ENCODE measurements around the gene CDH4. TPM values are rescaled to one million over a fixed set of nuclear protein-coding genes. Genes with fewer than 3 reads are reported as not detected.

Gene CDH4
- total and polyA plus RNA-seq, 2 of the 8 experiments (the other 6 are each of a cell fraction or from before 2014, with no cell fraction given), result 4.3 to 7.9 TPM

DNA sequence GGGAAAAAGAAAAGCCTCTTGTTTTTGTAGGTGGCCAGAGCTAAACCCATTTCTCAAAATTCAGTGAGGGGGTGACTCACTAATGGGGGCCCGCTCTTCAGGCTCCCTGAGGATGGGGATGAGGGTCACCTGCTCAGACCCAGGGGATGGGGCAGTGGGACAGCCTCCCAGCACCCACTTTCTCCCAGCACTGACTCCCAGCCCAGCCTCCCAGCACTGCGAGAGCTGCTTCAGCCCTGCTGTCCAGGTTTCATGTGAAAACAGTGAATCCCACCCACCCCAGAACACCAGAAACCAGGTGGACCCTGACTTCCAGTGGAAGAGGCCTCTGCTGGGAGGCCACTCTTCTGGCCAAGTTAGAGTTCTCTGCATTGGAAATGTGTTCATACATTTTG is 362.6 kb downstream of the CDH4 start:
- POLR2A ChIA-PET (ENCODE audit: partially characterized antibody), result no interaction called here

More for the DNA sequence above, 362.6 kb downstream of the CDH4 start:
- Histone ChIP-seq H4K5ac (ENCODE audit: insufficient read length, low read depth, low read length) (no peak overlapping the region), H3K23me2 (ENCODE audit: low read depth, low read length) (no peaks in the 10 kb centered on the region), H3K56ac (replicated peaks; ENCODE audit: insufficient read length, low read depth, low read length) (no peak overlapping the region), H3K4ac (replicated peaks; ENCODE audit: insufficient read length, low read depth, low read length) (no peak overlapping the region), H2BK15ac (ENCODE audit: low read length) (no peak overlapping the region), H4K8ac (ENCODE audit: extremely low read depth, insufficient read depth, low read length) (no peak overlapping the region), H3K79me2 (ENCODE audit: control insufficient read depth in 1 of 2, insufficient read depth in 2 of 2, low read length in 2 of 2) (no peaks in the 10 kb centered on the region), H3K18ac (ENCODE audit: extremely low read depth, low read length) (no peak overlapping the region), H3K27ac (ENCODE audit: low read depth, low read length) (no peak overlapping the region), H2BK20ac (ENCODE audit: low read length) (no peak overlapping the region), H3K9me3 (ENCODE audit: insufficient read depth in 2 of 2, low read depth in 1 of 2, low read length in 1 of 2) (peaks cover 8 to 11% of the 10 kb centered on the region in 2 experiments), H3K23ac (ENCODE audit: insufficient read length) (no peak overlapping the region), H2BK120ac (replicated peaks; ENCODE audit: low read depth, low read length) (no peak overlapping the region), H2AFZ (ENCODE audit: low read length) (no peak overlapping the region), H3K9ac (replicated peaks in 1 of 4; ENCODE audit: extremely low read depth in 1 of 4, low read depth in 3 of 4, low read length in 3 of 4) (no peak overlapping the region), H3K4me1 (replicated peaks in 1 of 4; ENCODE audit: control insufficient read depth in 3 of 4, insufficient read depth in 4 of 4, low read length in 3 of 4) (no peaks in the 10 kb centered on the region), H3K4me3 (ENCODE audit: extremely low read depth in 1 of 4, insufficient read depth in 2 of 4, low read depth in 3 of 4, low read length in 4 of 4) (no peak overlapping the region), H3K27me3 (replicated peaks in 1 of 4; ENCODE audit: control insufficient read depth in 3 of 4, extremely low read depth in 1 of 4, insufficient read depth in 3 of 4, low read length in 3 of 4) (peaks cover 0 to 11% (median 2%) of the 10 kb centered on the region in 4 experiments; a peak in 2 of 7 replicates), H3K4me2 (ENCODE audit: insufficient read depth in 1 of 2, low read depth in 2 of 2, low read length in 2 of 2) (no peak overlapping the region), H2BK12ac (ENCODE audit: low read depth, low read length) (no peak overlapping the region), H3K36me3 (ENCODE audit: control insufficient read depth in 2 of 4, insufficient read depth in 4 of 4, low read length in 3 of 4) (no peaks in the 10 kb centered on the region), H4K20me1 (replicated peaks in 1 of 2; ENCODE audit: control insufficient read depth in 1 of 2, insufficient read depth in 2 of 2, low read length in 2 of 2) (no peaks in the 10 kb centered on the region), H2AK5ac (ENCODE audit: low read depth, low read length) (no peak overlapping the region), H3K79me1 (ENCODE audit: low read depth, low read length) (no peaks in the 10 kb centered on the region), H3K14ac (ENCODE audit: insufficient read length) (no peak overlapping the region), H4K91ac (replicated peaks; ENCODE audit: insufficient read length, low read length) (no peak overlapping the region), H2BK5ac (ENCODE audit: low read depth, low read length) (no peak overlapping the region)
- DNase-seq (ENCODE audit: low read depth in 1 of 2, low spot score in 2 of 2) (no peak), FAIRE-seq (no peak)
- WGBS, 2 experiments (ENCODE audit: extremely low coverage in 1 of 2, insufficient coverage in 1 of 2, insufficient read length in 1 of 2, insufficient replicate concordance in 2 of 2, low coverage in 1 of 2, low lambda C conversion rate in 2 of 2, missing lambda C conversion rate in 1 of 2), result 90% methylated on average over 2 of the region's 2 CpGs; no CpG with 5 or more reads in 1 of the 2 experiments
- TF ChIP-seq BRCA1 (IDR thresholded peaks at IDR 0.05; ENCODE audit: low read depth, low read length), result no peak
- no peak for TF ChIP-seq SUZ12 (IDR thresholded peaks at IDR 0.05; ENCODE audit: low read length)
- TF ChIP-seq SRF (IDR thresholded peaks at IDR 0.05; ENCODE audit: low read depth, low read length), result no peak
- no peak for TF ChIP-seq RFX5 (IDR thresholded peaks at IDR 0.05; ENCODE audit: borderline replicate concordance, low read depth, low read length)
- no peak for TF ChIP-seq CHD2 (IDR thresholded peaks at IDR 0.05; ENCODE audit: low read length)
- CTCF ChIA-PET (ENCODE audit: partially characterized antibody), result interaction anchor here (0.7 to 2.0 kb wide), 2 partner anchors 24 to 26 kb away, joined by 3 to 5 read pairs; no protein-coding TSS in a partner anchor

Measured in H1 (cell line).